Ishikawa (cell line): Measurements from ENCODE around the gene CACNA1C.

ENCODE experiments used
- CEBPB ChIP-seq: IDR thresholded peaks from 2 replicates; pipeline ENCODE4 v1.6.1; 2012
- CREB1 ChIP-seq: IDR thresholded peaks from 2 replicates; pipeline ENCODE4 v1.6.1; 2012; ENCODE audit warnings: low read depth
- EGR1 ChIP-seq: IDR thresholded peaks from 2 replicates; pipeline ENCODE4 v1.6.1; 2012
- EP300 ChIP-seq: IDR thresholded peaks from 2 replicates; pipeline ENCODE4 v1.6.1; 2012; ENCODE audit warnings: borderline replicate concordance
- FOXM1 ChIP-seq: IDR thresholded peaks from 2 replicates; pipeline ENCODE4 v1.6.1; 2012; ENCODE audit warnings: low read depth, borderline replicate concordance
- MAX ChIP-seq: IDR thresholded peaks from 2 replicates; pipeline ENCODE4 v1.6.1; 2012
- NFIC ChIP-seq: IDR thresholded peaks from 2 replicates; pipeline ENCODE4 v1.6.1; 2012
- RAD21 ChIP-seq: IDR thresholded peaks from 2 replicates; pipeline ENCODE4 v1.6.1; 2012; ENCODE audit warnings: low read depth
- REST ChIP-seq: IDR thresholded peaks from 2 replicates; pipeline ENCODE4 v1.6.1; 2012; ENCODE audit warnings: low read depth, mild to moderate bottlenecking
- TAF1 ChIP-seq: IDR thresholded peaks from 2 replicates; pipeline ENCODE4 v1.6.1; 2012; ENCODE audit warnings: low read depth, mild to moderate bottlenecking
- TCF12 ChIP-seq: IDR thresholded peaks from 2 replicates; pipeline ENCODE4 v1.6.1; 2012; ENCODE audit warnings: low read depth
- TEAD4 ChIP-seq: IDR thresholded peaks from 2 replicates; pipeline ENCODE4 v1.6.1; 2012
- YY1 ChIP-seq: IDR thresholded peaks from 2 replicates; pipeline ENCODE4 v1.6.1; 2012; ENCODE audit warnings: low read depth
- ZBTB7A ChIP-seq: IDR thresholded peaks from 2 replicates; pipeline ENCODE4 v1.6.1; 2012; ENCODE audit warnings: low read depth
- TF ChIP-seq, protein P1 (sequence below): IDR thresholded peaks from 2 replicates; pipeline ENCODE4 v1.6.1; 2012

CACNA1C gene

GRCh38 chr12:2270846-2271245 is 218.1 kb downstream of the CACNA1C start:
- TF ChIP-seq, protein P1, sequence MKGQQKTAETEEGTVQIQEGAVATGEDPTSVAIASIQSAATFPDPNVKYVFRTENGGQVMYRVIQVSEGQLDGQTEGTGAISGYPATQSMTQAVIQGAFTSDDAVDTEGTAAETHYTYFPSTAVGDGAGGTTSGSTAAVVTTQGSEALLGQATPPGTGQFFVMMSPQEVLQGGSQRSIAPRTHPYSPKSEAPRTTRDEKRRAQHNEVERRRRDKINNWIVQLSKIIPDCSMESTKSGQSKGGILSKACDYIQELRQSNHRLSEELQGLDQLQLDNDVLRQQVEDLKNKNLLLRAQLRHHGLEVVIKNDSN = no peak
- TF ChIP-seq MAX (no peak), NFIC (no peak), FOXM1 (no peak), ZBTB7A (no peak), REST (no peak), TCF12 (no peak), YY1 (no peak), RAD21 (no peak), EP300 (no peak), TEAD4 (no peak), TAF1 (no peak), CREB1 (no peak), EGR1 (no peak)

DNA sequence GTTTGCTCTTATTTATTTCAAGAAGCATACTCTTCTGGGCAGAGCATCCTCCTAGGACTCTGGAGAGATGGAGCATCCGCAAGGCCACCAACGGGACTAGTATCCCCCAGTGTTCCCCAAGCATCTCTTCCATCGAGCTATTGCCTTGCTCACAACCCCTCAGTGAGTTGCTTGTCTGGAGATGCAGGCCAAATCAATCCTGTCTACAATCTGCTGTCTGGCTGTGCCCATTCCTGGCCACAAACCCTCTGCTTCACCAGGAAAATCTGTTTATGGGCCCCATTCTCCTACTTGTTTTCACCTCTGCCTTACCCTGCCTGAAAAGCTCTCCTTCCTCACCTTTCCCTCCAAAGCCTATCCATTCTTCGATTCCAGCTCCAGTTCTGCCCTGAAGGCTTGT is 219.2 kb downstream of the CACNA1C start:
- TF ChIP-seq TEAD4 (no peak), YY1 (no peak), REST (no peak), RAD21 (no peak), EP300 (no peak), CREB1 (no peak), FOXM1 (no peak), TAF1 (no peak), EGR1 (no peak), TCF12 (no peak), CEBPB (no peak)
- TF ChIP-seq, protein P1 = no peak

DNA sequence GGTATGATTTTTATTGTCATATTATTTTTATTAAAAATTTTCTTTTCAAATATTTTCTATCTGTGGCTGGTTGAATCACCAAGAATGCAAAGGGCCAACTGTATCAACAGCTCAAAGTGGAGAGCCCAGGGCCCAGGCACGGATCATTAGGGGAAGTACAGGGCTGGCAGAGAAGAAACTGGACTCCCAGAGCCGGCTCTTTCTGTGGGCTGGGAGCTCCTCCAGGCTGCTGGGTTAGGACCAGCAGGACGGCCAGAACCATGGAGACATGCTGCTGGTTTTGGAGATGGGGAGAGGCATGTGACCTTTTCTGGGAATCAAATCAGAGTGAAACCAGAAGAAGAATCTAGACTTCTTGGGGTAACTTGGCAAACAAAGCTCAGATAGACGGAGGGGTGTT is 220.5 kb downstream of the CACNA1C start:
- TF ChIP-seq TCF12 = no peak
- no peak for TF ChIP-seq REST
- no peak for TF ChIP-seq FOXM1
- TF ChIP-seq NFIC = no peak
- no peak for TF ChIP-seq YY1
- no peak for TF ChIP-seq RAD21
- TF ChIP-seq CREB1 = no peak
- no peak for TF ChIP-seq ZBTB7A
- TF ChIP-seq MAX = no peak
- no peak for TF ChIP-seq CEBPB
- TF ChIP-seq, protein P1 = no peak

GRCh38 chr12:2273751-2274150 is 221.0 kb downstream of the CACNA1C start:
- no peak for TF ChIP-seq NFIC
- TF ChIP-seq, protein P1 = no peak
